Duodenal mucosa (tissue), 2 donors: ENCODE data around the gene MTHFD2.
A peak's percentile ranks its signal among the peaks of the same experiment; 100 is the strongest.
"Not testable (repeated sequence)": the region's sequence is repeated elsewhere in the genome, so short reads cannot be mapped to it uniquely, and the experiment has no call there.

ENCODE experiments used
- H3K27ac ChIP-seq: one replicate; pipeline ENCODE4 v1.7.0; 2013; ENCODE audit warnings: low read depth, low read length
- H3K27me3 ChIP-seq, 2 donors: one replicate each; pipeline ENCODE4 v1.7.0; 2013; ENCODE audit warnings: low read length in 2 of 2, control low read depth in 1 of 2; ENCODE audit not compliant: insufficient read depth in 2 of 2, control insufficient read depth in 1 of 2
- H3K36me3 ChIP-seq, 2 donors: one replicate each; pipeline ENCODE4 v1.7.0; 2013; ENCODE audit warnings: low read length in 2 of 2, control low read depth in 1 of 2; ENCODE audit not compliant: insufficient read depth in 2 of 2, control insufficient read depth in 1 of 2
- H3K4me1 ChIP-seq, 2 donors: one replicate each; pipeline ENCODE4 v1.7.0; 2013; ENCODE audit warnings: low read length in 2 of 2, control low read depth in 1 of 2; ENCODE audit not compliant: insufficient read depth in 2 of 2, control insufficient read depth in 1 of 2
- H3K4me3 ChIP-seq, 2 donors: one replicate each; pipeline ENCODE4 v1.7.0; 2013; ENCODE audit warnings: low read length in 2 of 2, low read depth in 1 of 2
- H3K9ac ChIP-seq, 2 donors: one replicate each; pipeline ENCODE4 v1.7.0; 2013; ENCODE audit warnings: low read length in 2 of 2, low read depth in 1 of 2
- H3K9me3 ChIP-seq, 2 donors: one replicate each; pipeline ENCODE4 v1.7.0; 2013; ENCODE audit warnings: low read length in 2 of 2, control low read depth in 1 of 2; ENCODE audit not compliant: control insufficient read depth in 1 of 2

MTHFD2 gene

DNA sequence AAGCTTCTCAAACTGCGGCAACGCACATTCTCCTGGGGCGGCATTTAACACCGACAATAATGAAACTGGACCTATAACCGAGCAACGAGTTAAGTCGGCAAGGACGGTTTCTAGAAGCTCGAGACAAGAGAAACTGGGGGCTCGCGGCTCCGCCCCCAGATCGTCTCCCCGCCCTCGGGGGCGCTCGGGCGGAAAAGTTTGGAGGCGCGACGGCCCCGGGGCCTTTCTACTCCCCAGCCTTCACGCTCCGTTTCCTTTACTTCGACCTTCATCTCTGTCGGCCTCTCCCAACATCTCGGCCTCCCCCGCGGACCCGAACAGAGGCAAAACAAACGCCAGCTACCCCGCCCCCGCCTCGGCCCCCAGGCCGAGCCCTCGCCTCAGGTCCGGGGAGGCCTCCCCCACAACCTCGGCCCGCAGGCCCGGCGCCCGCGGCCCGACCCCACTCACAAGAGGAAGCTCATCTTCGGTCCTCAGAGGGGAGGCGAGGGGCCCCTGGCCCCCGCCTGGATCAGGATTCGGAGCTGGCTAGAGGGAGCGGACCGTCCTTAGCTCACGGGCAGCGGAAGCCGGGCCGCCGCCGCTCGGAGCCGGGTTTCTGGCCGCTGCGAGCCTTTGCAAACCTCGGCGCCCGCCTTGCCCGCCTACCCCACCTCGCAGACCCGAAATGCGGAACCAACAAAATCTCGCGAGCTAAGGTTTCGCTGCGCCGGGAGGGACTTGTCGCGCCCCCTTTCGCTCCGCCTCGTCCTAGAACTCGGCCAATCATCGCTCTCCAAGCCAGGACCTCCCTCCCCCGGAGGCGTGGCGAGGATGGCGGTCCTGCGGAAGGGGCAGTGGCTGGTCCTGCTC lies 20.0 kb upstream of the MTHFD2 start, which contains the start of gene MOB1A:
Gene MOB1A (minus strand): TSS at position 669 of the 852 bp plus-strand sequence. CDS start 205 bp downstream, at position 464.
- peak within 1 kb of the TSS; percentile 89 for H3K27ac ChIP-seq
- peaks cover 6 to 13% of the 10 kb centered on the region in 2 donors for H3K4me1 ChIP-seq
- no peaks in the 10 kb centered on the region for H3K36me3 ChIP-seq
- peak within 1 kb of the TSS; percentile 68 to 85 for H3K9ac ChIP-seq
- H3K9me3 ChIP-seq: no peaks in the 10 kb centered on the region
- H3K4me3 ChIP-seq: peak within 1 kb of the TSS; percentile 84 to 88
- no peaks in the 10 kb centered on the region for H3K27me3 ChIP-seq

GRCh38 chr2:74179063-74179865 lies 19.2 kb upstream of the MTHFD2 start:
- no peak overlapping the region for H3K27ac ChIP-seq
- H3K27me3 ChIP-seq: no peaks in the 10 kb centered on the region
- H3K9me3 ChIP-seq: no peaks in the 10 kb centered on the region
- no peaks in the 10 kb centered on the region for H3K36me3 ChIP-seq
- H3K4me1 ChIP-seq: peaks cover 6 to 13% of the 10 kb centered on the region in 2 donors
- peak overlapping the region; percentile 84 to 88 for H3K4me3 ChIP-seq
- peak overlapping the region in 1 of 2 donors; percentile 38 for H3K9ac ChIP-seq

- Histone ChIP-seq H3K27me3 (no peaks in the 10 kb centered on the region), H3K9me3 (no peaks in the 10 kb centered on the region), H3K4me3 (no peak overlapping the region), H3K9ac (no peak overlapping the region), H3K36me3 (no peaks in the 10 kb centered on the region), H3K4me1 (peaks cover 6 to 10% of the 10 kb centered on the region in 2 donors), H3K27ac (no peak overlapping the region)
Measured at GRCh38 chr2:74181739-74182138, 16.7 kb upstream of the MTHFD2 start.

DNA sequence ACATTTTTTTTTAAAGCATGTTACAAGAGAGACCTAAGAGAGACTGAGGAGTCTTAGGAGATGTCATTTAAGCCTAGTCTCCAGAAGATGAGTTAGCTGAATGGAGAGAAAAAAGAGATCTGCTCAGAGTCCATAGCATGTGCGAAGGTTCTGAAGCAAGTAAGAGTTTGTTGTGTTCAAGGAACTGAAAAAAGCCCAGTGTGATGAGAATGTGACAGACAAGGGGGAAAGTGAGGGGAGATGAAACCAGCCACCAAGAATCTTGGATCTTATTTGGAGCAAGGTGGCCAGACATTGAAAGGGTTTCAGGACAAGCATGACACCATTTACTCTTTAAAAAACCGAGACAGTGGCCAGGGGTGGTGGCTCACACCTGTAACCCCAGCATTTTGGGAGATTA lies 14.5 kb upstream of the MTHFD2 start:
- no peak overlapping the region for H3K9ac ChIP-seq
- H3K36me3 ChIP-seq: no peaks in the 10 kb centered on the region
- H3K9me3 ChIP-seq: no peaks in the 10 kb centered on the region
- H3K27me3 ChIP-seq: no peaks in the 10 kb centered on the region
- no peak overlapping the region for H3K4me3 ChIP-seq
- no peak overlapping the region for H3K27ac ChIP-seq
- H3K4me1 ChIP-seq: peaks cover 0 to 3% of the 10 kb centered on the region in 2 donors

DNA sequence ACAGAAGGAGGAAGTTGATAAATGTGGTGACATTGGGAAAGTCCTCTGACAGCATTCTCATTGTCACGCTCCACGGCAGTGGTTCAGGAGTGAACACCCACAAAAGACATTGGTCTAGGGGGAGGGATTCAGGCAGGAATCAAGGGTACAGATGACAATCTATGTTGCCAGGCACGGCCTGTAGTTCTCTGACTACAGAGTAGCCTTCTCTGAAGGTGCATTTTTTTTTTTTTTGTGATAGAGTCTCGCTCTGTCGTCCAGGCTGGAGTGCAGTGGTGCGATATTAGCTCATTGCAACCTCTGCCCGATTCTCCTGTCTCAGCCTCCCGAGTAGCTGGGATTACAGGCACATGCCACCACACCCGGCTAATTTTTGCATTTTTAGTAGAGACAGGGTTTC lies 12.4 kb upstream of the MTHFD2 start:
- Histone ChIP-seq H3K9me3 (no peaks in the 10 kb centered on the region), H3K27me3 (no peaks in the 10 kb centered on the region), H3K27ac (no peak overlapping the region), H3K9ac (no peak overlapping the region), H3K36me3 (no peaks in the 10 kb centered on the region), H3K4me3 (no peak overlapping the region), H3K4me1 (no peaks in the 10 kb centered on the region)

DNA sequence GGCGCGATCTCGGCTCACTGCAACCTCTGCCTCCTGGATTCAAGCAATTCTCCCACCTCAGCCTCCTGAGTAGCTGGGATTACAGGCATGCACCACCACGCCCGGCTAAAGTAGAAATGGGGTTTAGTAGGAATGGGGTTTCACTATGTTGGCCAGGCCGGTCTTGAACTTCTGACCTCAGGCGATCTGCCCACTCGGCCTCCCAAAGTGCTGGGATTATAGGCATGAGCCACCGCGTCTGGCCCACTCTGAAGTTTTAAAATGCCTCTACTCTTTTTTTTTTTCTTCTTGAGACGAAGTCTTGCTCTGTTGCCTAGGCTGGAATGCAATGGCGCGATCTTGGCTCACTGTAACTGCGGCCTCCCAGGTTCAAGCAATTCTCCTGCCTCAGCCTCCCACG lies 11.7 kb upstream of the MTHFD2 start:
- not testable (repeated sequence) for H3K27me3 ChIP-seq, H3K9me3 ChIP-seq, H3K36me3 ChIP-seq, H3K27ac ChIP-seq, H3K9ac ChIP-seq, H3K4me3 ChIP-seq, H3K4me1 ChIP-seq

GRCh38 chr2:74188018-74188601 lies 10.3 kb upstream of the MTHFD2 start:
- Histone ChIP-seq H3K27me3 (no peaks in the 10 kb centered on the region), H3K4me1 (no peaks in the 10 kb centered on the region), H3K27ac (no peak overlapping the region), H3K9me3 (no peaks in the 10 kb centered on the region), H3K36me3 (no peaks in the 10 kb centered on the region), H3K9ac (no peak overlapping the region), H3K4me3 (no peak overlapping the region)

DNA sequence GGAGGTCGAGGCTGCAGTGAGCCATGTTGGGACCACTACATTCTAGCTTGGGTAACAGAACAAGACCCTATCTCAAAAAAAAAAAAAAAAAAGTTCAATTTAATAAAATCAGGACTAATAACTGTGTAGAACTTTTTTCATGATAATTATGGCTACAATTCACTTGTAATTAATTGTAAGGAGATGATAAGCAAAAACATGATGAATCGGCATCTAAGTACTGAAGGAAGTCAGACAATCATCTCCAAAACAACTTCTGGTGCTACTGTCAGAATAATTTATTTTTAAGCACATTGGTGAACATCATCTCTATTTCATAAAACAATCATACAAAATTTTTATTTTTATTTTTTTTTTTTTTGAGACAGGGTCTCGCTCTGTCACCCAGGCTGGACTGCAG lies 9.7 kb upstream of the MTHFD2 start:
- H3K4me3 ChIP-seq: no peak overlapping the region
- no peaks in the 10 kb centered on the region for H3K4me1 ChIP-seq
- H3K36me3 ChIP-seq: no peaks in the 10 kb centered on the region
- H3K9ac ChIP-seq: no peak overlapping the region
- H3K9me3 ChIP-seq: no peaks in the 10 kb centered on the region
- no peaks in the 10 kb centered on the region for H3K27me3 ChIP-seq
- no peak overlapping the region for H3K27ac ChIP-seq

DNA sequence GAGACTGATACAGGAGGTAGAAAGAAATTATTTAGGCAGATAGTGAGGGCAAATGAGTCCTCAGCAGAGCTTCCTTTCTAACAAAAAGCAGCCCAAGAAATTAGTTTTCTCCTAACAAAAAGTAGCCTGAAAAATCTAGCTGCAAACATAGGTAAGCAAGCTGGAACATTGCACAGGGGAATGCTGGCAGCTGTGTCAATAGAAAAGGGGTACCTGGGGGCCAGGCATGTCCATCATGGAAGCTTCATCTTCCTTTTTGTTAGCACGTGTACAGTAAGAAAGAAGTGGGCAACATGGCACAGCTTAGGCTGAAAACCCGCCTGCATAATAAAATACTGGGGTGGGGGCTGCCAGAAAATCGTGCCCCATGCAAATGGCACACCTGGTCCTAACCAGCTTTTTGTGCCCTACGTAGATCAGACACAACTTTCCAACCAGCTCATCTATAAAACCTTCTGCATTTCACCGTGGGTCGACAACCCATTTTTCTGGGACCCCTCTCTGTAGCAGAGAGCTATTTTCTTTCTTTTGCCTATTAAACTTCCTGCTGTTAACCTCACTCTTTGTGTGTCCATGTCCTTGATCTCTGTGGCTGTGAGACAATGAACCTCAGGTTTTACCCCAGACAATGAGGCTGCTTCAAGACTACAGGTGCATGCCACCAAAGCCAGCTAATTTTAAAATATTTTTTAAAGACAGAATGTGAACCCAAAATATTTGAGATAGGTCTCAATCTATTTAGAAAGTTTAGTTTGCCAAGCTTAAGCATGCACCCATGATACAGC lies 6.6 kb upstream of the MTHFD2 start:
- H3K4me3 ChIP-seq: no peak overlapping the region
- H3K4me1 ChIP-seq: peaks cover 0 to 5% of the 10 kb centered on the region in 2 donors
- H3K9me3 ChIP-seq: no peaks in the 10 kb centered on the region
- H3K36me3 ChIP-seq: no peaks in the 10 kb centered on the region
- H3K27me3 ChIP-seq: no peaks in the 10 kb centered on the region
- H3K9ac ChIP-seq: no peak overlapping the region
- no peak overlapping the region for H3K27ac ChIP-seq
